GM21576 (cell line): ENCODE measurements around the gene ZNF439.
"Not testable (repeated sequence)": the region's sequence is repeated elsewhere in the genome, so short reads cannot be mapped to it uniquely, and the experiment has no call there.

Experiments
- ATAC-seq: cut with Tn5 transposase; IDR thresholded peaks from one replicate; pipeline ENCODE4 v1.9.1; 2021; ENCODE audit warnings: mild to moderate bottlenecking, moderate library complexity; ENCODE audit not compliant: unreplicated experiment

ZNF439 gene

GRCh38 chr19:11848594-11849469 is at the start of gene ZNF439:
Gene ZNF439, plus strand, starts transcription at chr19:11848726. Its CDS starts 142 bp downstream, at chr19:11848868.
- peak; percentile 85 for ATAC-seq

GRCh38 chr19:11806354-11807098 is 42.0 kb upstream of the ZNF439 start:
- no peak for ATAC-seq

GRCh38 chr19:11807099-11807380 is 41.5 kb upstream of the ZNF439 start:
- ATAC-seq: no peak

- ATAC-seq: peak; percentile 15
Observed at GRCh38 chr19:11813703-11814028, 34.9 kb upstream of the ZNF439 start.

- ATAC-seq: peak; percentile 97
Observed at GRCh38 chr19:11814029-11814699, 34.4 kb upstream of the ZNF439 start, which contains the start of gene ZNF440. Gene ZNF440, plus strand, starts transcription at chr19:11814273. Its CDS starts 175 bp downstream, at chr19:11814448.

- ATAC-seq: no peak
Observed at GRCh38 chr19:11814700-11815035, 33.9 kb upstream of the ZNF439 start.

- ATAC-seq: no peak
Observed at GRCh38 chr19:11821474-11822109, 26.9 kb upstream of the ZNF439 start.

- not testable (repeated sequence) for ATAC-seq
Observed at GRCh38 chr19:11828957-11829876, 19.3 kb upstream of the ZNF439 start.

GRCh38 chr19:11832253-11832912 is 16.1 kb upstream of the ZNF439 start:
- ATAC-seq: no peak

- no peak for ATAC-seq
Observed at GRCh38 chr19:11833541-11833940, 15.0 kb upstream of the ZNF439 start.

- ATAC-seq: not testable (repeated sequence)
Observed at GRCh38 chr19:11835626-11836066, 12.9 kb upstream of the ZNF439 start.

- no peak for ATAC-seq
Observed at GRCh38 chr19:11843722-11844121, 4.8 kb upstream of the ZNF439 start.

- not testable (repeated sequence) for ATAC-seq
Observed at GRCh38 chr19:11847615-11848014, 911 bp upstream of the ZNF439 start.

GRCh38 chr19:11848200-11848593 is 329 bp upstream of the ZNF439 start:
- ATAC-seq: no peak

GRCh38 chr19:11850289-11850688 is 1.8 kb downstream of the ZNF439 start:
- not testable (repeated sequence) for ATAC-seq

GRCh38 chr19:11853358-11853757 is 4.8 kb downstream of the ZNF439 start:
- ATAC-seq: no peak

- ATAC-seq: no peak
Observed at GRCh38 chr19:11856596-11857250, 8.2 kb downstream of the ZNF439 start.

- ATAC-seq: no peak
Observed at GRCh38 chr19:11860721-11861120, 12.2 kb downstream of the ZNF439 start.

GRCh38 chr19:11861301-11861700 is 12.8 kb downstream of the ZNF439 start:
- ATAC-seq: no peak
